Measurements from ENCODE around the gene ASTE1. TPM values are rescaled to one million over a fixed set of nuclear protein-coding genes. Genes with fewer than 3 reads are reported as not detected.

Gene ASTE1, protein sequence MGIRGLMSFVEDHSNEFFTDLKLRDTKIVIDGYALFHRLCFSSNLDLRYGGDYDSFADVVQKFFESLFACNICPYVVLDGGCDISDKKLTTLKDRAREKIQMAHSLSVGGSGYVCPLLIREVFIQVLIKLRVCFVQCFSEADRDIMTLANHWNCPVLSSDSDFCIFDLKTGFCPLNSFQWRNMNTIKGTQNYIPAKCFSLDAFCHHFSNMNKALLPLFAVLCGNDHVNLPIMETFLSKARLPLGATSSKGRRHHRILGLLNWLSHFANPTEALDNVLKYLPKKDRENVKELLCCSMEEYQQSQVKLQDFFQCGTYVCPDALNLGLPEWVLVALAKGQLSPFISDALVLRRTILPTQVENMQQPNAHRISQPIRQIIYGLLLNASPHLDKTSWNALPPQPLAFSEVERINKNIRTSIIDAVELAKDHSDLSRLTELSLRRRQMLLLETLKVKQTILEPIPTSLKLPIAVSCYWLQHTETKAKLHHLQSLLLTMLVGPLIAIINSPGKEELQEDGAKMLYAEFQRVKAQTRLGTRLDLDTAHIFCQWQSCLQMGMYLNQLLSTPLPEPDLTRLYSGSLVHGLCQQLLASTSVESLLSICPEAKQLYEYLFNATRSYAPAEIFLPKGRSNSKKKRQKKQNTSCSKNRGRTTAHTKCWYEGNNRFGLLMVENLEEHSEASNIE
- total RNA-seq = 6.5 and 8.1 TPM in 2 replicates

DNA sequence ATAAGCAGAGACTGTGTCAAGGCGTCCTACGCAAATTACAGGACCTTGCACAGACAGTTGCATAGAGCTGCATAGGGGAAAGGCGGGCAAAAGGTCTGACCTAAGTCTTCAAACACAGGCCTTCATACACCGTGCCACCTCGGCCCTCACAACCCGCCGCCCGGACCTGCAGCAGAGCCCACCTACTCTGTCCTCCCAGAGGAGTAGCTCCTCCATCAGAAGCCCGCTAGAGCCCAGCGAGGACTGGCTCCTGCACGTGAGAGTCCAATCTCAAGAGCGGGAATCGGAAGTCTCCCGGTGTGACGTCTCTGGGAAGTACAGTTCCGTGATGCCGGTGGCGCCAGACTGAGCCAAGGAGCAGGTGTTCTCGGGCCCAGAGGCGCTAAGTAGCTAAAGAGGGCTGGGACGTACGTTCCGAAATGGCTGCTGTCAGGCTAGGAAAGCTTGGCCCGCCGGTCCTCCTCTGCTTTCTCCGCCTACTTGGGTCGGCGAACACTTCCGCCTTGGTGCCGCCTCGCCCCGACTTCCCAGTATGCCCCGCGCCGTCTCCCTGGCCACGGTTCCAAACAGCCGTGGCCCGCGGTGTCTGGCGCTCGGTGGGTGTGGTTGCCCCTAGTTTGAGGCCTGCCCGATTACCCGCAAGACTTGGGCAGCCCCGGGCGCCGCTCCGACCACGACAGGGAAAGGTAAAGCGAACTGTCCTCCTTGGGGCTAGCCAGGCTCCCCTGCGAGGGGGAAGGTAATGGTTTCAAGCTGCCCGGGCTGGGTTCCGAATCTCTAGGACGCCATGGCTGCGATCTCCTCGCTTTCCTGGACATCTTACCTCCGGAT, at the start of gene ASTE1, which contains the start of gene NEK11:
ASTE1 (minus strand) TSS at position 505 of the 831 bp plus-strand sequence. CDS start 1,519 bp downstream, outside the sequence.
NEK11 (plus strand) TSS at position 557 of the 831 bp plus-strand sequence. CDS start 2,832 bp downstream, outside the sequence.

Other genes starting within 250 kb of the ASTE1 start
- 94.6 and 96.8 TPM in 2 replicates for gene ATP2C1, start 132.7 kb downstream of the ASTE1 start, total RNA-seq
- 2.4 and 4.1 TPM in 2 replicates for gene NEK11, start 52 bp upstream of the ASTE1 start, total RNA-seq